ENCODE data around the gene TMEM81.

- TF ChIP-seq CTCF (IDR thresholded peaks at IDR 0.05; ENCODE audit: low read depth, low read length) (no peak), EZH2phosphoT487 (IDR thresholded peaks at IDR 0.05; ENCODE audit: low read depth) (no peak)
Observed at GRCh38 chr1:205088341-205088740, 4.1 kb upstream of the TMEM81 start.

All from OCI-LY3 (cell line).